ENCODE data around the gene ABI3. TPM values are rescaled to one million over a fixed set of nuclear protein-coding genes. Genes with fewer than 3 reads are reported as not detected.

ABI3 gene
- total and polyA plus RNA-seq, 4 experiments from 2014 or later: 9.5 to 24.5 (median 12.9) TPM

DNA sequence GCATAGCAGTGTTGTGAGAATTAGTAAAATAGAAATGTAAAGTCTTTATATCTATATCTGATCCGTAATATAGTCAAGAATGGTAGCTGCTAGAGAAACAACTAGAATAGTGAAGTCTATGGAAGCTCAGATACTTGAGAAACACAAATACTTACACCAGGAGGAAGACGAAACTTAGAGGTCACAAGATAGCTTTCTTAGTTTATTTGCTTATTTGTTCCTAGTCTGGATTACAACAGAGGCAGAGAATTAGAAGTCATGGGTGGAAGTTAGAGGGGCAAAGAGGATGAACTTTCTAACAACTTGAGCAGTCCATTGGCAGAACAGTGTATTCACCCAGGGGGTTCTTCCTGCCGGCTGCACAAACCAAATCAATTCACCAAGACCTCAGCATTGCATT is 14.0 kb upstream of the ABI3 start:
- CTCF ChIA-PET (ENCODE audit: partially characterized antibody): no interaction called here
- no peaks in the 10 kb centered on the region for H3K9me3 ChIP-seq (ENCODE audit: control insufficient read depth in 1 of 2, low read length in 2 of 2)
- Mint-ChIP-seq H3K4me1 (peaks cover 8 to 31% (median 12%) of the 10 kb centered on the region in 4 donors), H3K27ac (peak overlapping the region in 1 of 7 donors; percentile 82), H3K4me3 (no peak overlapping the region), H3K36me3 (peaks cover 0 to 13% of the 10 kb centered on the region in 2 donors), H3K27me3 (peaks cover 0 to 6% of the 10 kb centered on the region in 2 donors), H3K9me3 (peaks cover 0 to 15% (median 0%) of the 10 kb centered on the region in 8 donors)
- no peaks in the 10 kb centered on the region for H3K27me3 ChIP-seq (ENCODE audit: insufficient read depth, low read length)
- intact Hi-C loops (cut with micrococcal nuclease): no loop called here
- no peak overlapping the region for H3K4me3 ChIP-seq (ENCODE audit: low read length in 2 of 2)
- DNase-seq: no peak
- H3K4me1 ChIP-seq (ENCODE audit: insufficient read depth, low read length): peaks cover 9% of the 10 kb centered on the region
- POLR2A ChIA-PET (ENCODE audit: partially characterized antibody): interaction anchor here (8.3 kb wide), 1 partner anchor 17 kb away, joined by 169 read pairs; the partner anchor contains the start of genes ABI3 and GNGT2
- H3K36me3 ChIP-seq (ENCODE audit: insufficient read depth, low read length): no peaks in the 10 kb centered on the region
- H3K27ac ChIP-seq (ENCODE audit: low read depth, low read length): no peak overlapping the region

DNA sequence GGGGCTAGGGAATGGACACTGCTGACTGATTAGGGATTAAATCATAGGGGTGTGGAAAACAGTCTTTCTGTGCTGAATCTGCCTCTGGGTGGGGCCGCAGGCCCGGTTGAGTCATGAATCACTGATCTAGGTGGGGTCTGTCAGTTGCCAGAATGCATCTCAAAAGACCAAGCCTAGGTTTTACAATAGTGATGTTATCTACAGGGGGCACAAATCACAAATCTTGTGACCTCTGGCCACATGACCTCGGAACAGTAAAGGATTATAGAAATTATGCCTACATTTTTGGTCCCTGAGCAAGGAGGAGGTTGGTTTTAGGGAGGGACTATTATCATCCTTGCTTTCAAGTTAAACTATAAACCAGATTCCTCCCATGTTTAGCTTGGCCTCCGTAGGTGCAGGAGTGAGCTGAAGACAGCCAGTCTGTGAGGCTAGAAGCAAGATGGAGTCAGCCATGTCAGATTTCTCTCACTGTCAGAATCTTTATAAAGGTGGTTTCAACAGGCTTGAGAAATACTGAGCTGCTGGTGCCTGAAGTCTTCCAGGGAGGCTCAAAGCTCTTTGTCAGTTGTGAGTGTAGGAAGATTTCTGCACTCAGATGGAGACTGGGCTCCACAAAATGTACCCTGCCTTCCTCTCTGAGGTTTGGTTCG is 13.0 kb upstream of the ABI3 start:
- no peak overlapping the region for H3K27ac ChIP-seq (ENCODE audit: low read depth, low read length)
- Mint-ChIP-seq H3K27me3 (peaks cover 0 to 4% of the 10 kb centered on the region in 2 donors), H3K4me1 (peaks cover 4 to 22% (median 8%) of the 10 kb centered on the region in 4 donors), H3K9me3 (peaks cover 0 to 6% (median 0%) of the 10 kb centered on the region in 8 donors), H3K4me3 (no peak overlapping the region), H3K36me3 (peaks cover 0 to 4% of the 10 kb centered on the region in 2 donors), H3K27ac (peak overlapping the region in 1 of 7 donors; percentile 65)
- intact Hi-C loops (cut with micrococcal nuclease): no loop called here
- ChIA-PET POLR2A (ENCODE audit: partially characterized antibody) (interaction anchor here (8.3 kb wide), 1 partner anchor 16 kb away, joined by 169 read pairs; the partner anchor contains the start of genes ABI3 and GNGT2), CTCF (ENCODE audit: partially characterized antibody) (interaction anchor here (0.8 to 3.5 kb wide), 5 partner anchors 11 to 31 kb away, joined by 3 to 23 read pairs (median 3); no protein-coding TSS in a partner anchor)
- H3K36me3 ChIP-seq (ENCODE audit: insufficient read depth, low read length): no peaks in the 10 kb centered on the region
- H3K9me3 ChIP-seq (ENCODE audit: control insufficient read depth in 1 of 2, low read length in 2 of 2): no peaks in the 10 kb centered on the region
- H3K4me1 ChIP-seq (ENCODE audit: insufficient read depth, low read length): peaks cover 8% of the 10 kb centered on the region
- H3K4me3 ChIP-seq (ENCODE audit: low read length in 2 of 2): no peak overlapping the region
- no peak for DNase-seq
- H3K27me3 ChIP-seq (ENCODE audit: insufficient read depth, low read length): no peaks in the 10 kb centered on the region

DNA sequence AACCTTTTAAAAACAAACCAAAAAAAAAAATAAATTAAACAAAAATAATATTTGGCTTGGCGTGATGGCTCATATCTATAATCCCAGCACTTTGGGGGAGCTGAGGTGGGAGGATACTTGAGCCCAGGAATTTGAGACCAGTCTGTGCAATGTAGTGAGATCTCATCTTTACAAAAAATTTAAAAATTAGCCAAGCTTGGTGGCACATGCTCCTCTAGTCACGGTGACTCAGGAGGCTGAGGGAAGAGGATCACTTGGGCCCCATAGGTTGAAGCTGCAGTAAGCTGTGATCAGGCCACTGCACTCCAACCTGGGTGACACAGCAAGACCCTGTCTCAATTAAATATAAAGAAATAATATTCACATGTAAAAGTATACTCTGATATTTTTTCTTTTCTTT is 12.3 kb upstream of the ABI3 start:
- peaks cover 8% of the 10 kb centered on the region for H3K4me1 ChIP-seq (ENCODE audit: insufficient read depth, low read length)
- DNase-seq: no peak
- Mint-ChIP-seq H3K9me3 (peaks cover 0 to 1% (median 0%) of the 10 kb centered on the region in 8 donors), H3K36me3 (no peaks in the 10 kb centered on the region), H3K4me1 (peaks cover 4 to 14% (median 8%) of the 10 kb centered on the region in 4 donors), H3K4me3 (no peak overlapping the region), H3K27ac (no peak overlapping the region), H3K27me3 (no peaks in the 10 kb centered on the region)
- no peaks in the 10 kb centered on the region for H3K27me3 ChIP-seq (ENCODE audit: insufficient read depth, low read length)
- no peaks in the 10 kb centered on the region for H3K9me3 ChIP-seq (ENCODE audit: control insufficient read depth in 1 of 2, low read length in 2 of 2)
- H3K36me3 ChIP-seq (ENCODE audit: insufficient read depth, low read length): no peaks in the 10 kb centered on the region
- H3K27ac ChIP-seq (ENCODE audit: low read depth, low read length): no peak overlapping the region
- no peak overlapping the region for H3K4me3 ChIP-seq (ENCODE audit: low read length in 2 of 2)
- ChIA-PET POLR2A (ENCODE audit: partially characterized antibody) (interaction anchor here (1.2 to 8.3 kb wide), 2 partner anchors 11 to 16 kb away, joined by 3 to 169 read pairs; partner anchors contain the start of genes ABI3 and GNGT2), CTCF (ENCODE audit: partially characterized antibody) (interaction anchor here (0.8 to 3.5 kb wide), 7 partner anchors 10 to 30 kb away, joined by 3 to 23 read pairs (median 3); no protein-coding TSS in a partner anchor)
- intact Hi-C loops (cut with micrococcal nuclease): no loop called here

DNA sequence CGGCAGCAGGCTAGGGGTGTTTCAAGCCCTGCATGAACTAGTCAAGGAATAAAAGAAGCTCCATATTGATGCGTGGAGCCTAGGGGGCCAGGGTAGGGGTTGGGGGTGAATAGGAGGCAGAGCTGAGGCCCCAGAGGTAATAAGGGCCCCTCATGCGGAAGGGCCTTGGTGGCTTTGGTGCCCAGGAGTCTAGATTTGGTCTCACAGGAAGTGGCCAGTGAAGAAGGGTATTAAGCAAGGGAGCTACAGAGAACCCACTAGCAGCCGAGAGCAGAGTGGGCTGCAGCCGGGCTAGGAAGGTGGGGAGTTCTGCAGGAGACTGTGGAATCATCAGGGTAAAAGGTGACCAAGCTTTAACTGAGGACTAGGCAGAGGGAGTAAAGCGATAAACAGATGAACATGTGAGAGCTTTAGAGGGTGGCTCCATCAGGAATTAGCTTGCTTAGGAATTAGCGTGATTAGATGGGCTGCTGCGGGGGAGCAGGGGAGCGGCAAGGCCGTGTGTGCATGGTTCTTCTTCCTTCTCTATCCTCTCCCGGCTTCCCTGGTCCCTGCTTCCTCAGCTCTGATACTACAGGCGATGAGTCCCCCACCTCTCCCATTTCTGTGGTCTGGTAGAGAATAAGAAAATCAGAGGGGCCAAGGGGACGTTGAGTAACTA is 10.0 kb upstream of the ABI3 start:
- DNase-seq: no peak
- ChIA-PET POLR2A (ENCODE audit: partially characterized antibody) (interaction anchor here (1.1 to 1.8 kb wide), 5 partner anchors 8 to 23 kb away, joined by 3 to 9 read pairs (median 4); partner anchors contain the start of gene ABI3), CTCF (ENCODE audit: partially characterized antibody) (interaction anchor here (0.9 to 3.5 kb wide), 5 partner anchors 9 to 28 kb away, joined by 3 to 23 read pairs (median 5); partner anchors contain the start of genes ABI3 and GNGT2)
- Histone ChIP-seq H3K27me3 (ENCODE audit: insufficient read depth, low read length) (no peaks in the 10 kb centered on the region), H3K4me3 (ENCODE audit: low read length in 2 of 2) (no peak overlapping the region), H3K36me3 (ENCODE audit: insufficient read depth, low read length) (no peaks in the 10 kb centered on the region), H3K9me3 (ENCODE audit: control insufficient read depth in 1 of 2, low read length in 2 of 2) (no peaks in the 10 kb centered on the region), H3K4me1 (ENCODE audit: insufficient read depth, low read length) (no peaks in the 10 kb centered on the region), H3K27ac (ENCODE audit: low read depth, low read length) (no peak overlapping the region)
- intact Hi-C loops (cut with micrococcal nuclease): no loop called here
- H3K9me3 Mint-ChIP-seq: peaks cover 0 to 1% (median 0%) of the 10 kb centered on the region in 8 donors
- H3K36me3 Mint-ChIP-seq: no peaks in the 10 kb centered on the region
- no peak overlapping the region for H3K27ac Mint-ChIP-seq
- peaks cover 0 to 5% (median 1%) of the 10 kb centered on the region in 4 donors for H3K4me1 Mint-ChIP-seq
- no peak overlapping the region for H3K4me3 Mint-ChIP-seq
- H3K27me3 Mint-ChIP-seq: no peaks in the 10 kb centered on the region

DNA sequence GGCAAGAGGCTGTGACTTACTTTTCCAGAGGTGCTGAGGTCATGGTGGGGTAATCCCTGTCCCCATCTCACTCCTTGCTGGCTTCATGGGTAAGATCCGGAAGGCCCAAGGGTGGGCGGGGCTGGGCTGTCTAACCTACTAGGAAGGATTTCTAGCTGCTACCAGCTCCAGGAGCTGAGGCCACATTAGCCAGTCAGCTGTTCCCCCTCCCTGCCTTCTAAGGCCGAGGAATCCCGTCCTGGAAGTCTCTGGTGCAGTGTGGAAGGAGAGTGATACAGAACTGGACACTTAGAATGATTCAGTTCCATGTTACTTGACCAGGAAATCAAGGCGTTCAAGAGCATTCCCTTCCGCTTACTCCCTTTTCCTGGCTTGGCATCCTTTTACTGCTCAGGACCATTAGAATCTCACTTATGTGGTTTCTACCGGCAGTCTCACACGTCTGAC is 9.0 kb upstream of the ABI3 start:
- no peak overlapping the region for H3K27ac Mint-ChIP-seq
- CTCF ChIA-PET (ENCODE audit: partially characterized antibody): interaction anchor here (1.0 to 1.1 kb wide), 2 partner anchors 8 to 9 kb away, joined by 3 to 4 read pairs; partner anchors contain the start of genes ABI3 and GNGT2

DNA sequence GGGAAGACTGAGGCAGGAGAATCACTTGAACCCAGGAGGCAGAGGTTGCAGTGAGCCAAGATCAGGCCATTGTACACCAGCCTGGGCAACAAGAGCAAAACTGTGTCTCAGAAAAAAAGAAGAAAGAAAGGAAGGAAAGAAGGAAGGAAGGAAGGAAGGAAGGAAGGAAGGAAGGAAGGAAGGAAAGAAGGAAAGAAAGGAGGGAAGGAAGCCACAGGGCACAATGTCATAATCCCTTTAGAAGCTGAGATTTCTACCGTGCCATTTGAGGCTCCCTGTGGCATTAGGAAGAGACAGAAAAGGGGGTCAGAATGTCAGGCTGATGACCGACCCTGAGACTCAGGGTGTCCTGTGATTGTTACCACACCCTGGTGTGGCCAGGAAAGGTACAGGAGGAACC is 6.7 kb upstream of the ABI3 start:
- CTCF ChIA-PET (ENCODE audit: partially characterized antibody): interaction anchor here (0.6 to 0.7 kb wide), 2 partner anchors 9 to 10 kb away, joined by 3 read pairs; no protein-coding TSS in a partner anchor
- no peak overlapping the region for H3K4me3 Mint-ChIP-seq
- H3K27ac Mint-ChIP-seq: no peak overlapping the region
- H3K27me3 Mint-ChIP-seq: no peaks in the 10 kb centered on the region
- intact Hi-C loops (cut with micrococcal nuclease): no loop called here
- Histone ChIP-seq H3K9me3 (ENCODE audit: control insufficient read depth in 1 of 2, low read length in 2 of 2) (no peaks in the 10 kb centered on the region), H3K27me3 (ENCODE audit: insufficient read depth, low read length) (no peaks in the 10 kb centered on the region), H3K4me1 (ENCODE audit: insufficient read depth, low read length) (peaks cover 6% of the 10 kb centered on the region), H3K36me3 (ENCODE audit: insufficient read depth, low read length) (no peaks in the 10 kb centered on the region), H3K4me3 (ENCODE audit: low read length in 2 of 2) (no peak overlapping the region), H3K27ac (ENCODE audit: low read depth, low read length) (no peak overlapping the region)
- peaks cover 0 to 1% (median 0%) of the 10 kb centered on the region in 8 donors for H3K9me3 Mint-ChIP-seq
- peaks cover 0 to 6% of the 10 kb centered on the region in 2 donors for H3K36me3 Mint-ChIP-seq
- POLR2A ChIA-PET (ENCODE audit: partially characterized antibody): no interaction called here
- no peak for DNase-seq
- H3K4me1 Mint-ChIP-seq: peaks cover 2 to 10% (median 8%) of the 10 kb centered on the region in 4 donors

More for the DNA sequence above, 9.0 kb upstream of the ABI3 start:
- Mint-ChIP-seq H3K4me1 (peaks cover 0 to 3% (median 0%) of the 10 kb centered on the region in 4 donors), H3K9me3 (peaks cover 0 to 1% (median 0%) of the 10 kb centered on the region in 8 donors), H3K4me3 (no peak overlapping the region), H3K36me3 (peaks cover 0 to 6% of the 10 kb centered on the region in 2 donors), H3K27me3 (no peaks in the 10 kb centered on the region)
- Histone ChIP-seq H3K4me3 (ENCODE audit: low read length in 2 of 2) (no peak overlapping the region), H3K4me1 (ENCODE audit: insufficient read depth, low read length) (no peaks in the 10 kb centered on the region), H3K9me3 (ENCODE audit: control insufficient read depth in 1 of 2, low read length in 2 of 2) (no peaks in the 10 kb centered on the region), H3K27me3 (ENCODE audit: insufficient read depth, low read length) (no peaks in the 10 kb centered on the region), H3K27ac (ENCODE audit: low read depth, low read length) (no peak overlapping the region), H3K36me3 (ENCODE audit: insufficient read depth, low read length) (no peaks in the 10 kb centered on the region)
- POLR2A ChIA-PET (ENCODE audit: partially characterized antibody): interaction anchor here (1.8 kb wide), 1 partner anchor 9 kb away, joined by 9 read pairs; no protein-coding TSS in a partner anchor
- intact Hi-C loops (cut with micrococcal nuclease): no loop called here
- DNase-seq: no peak
